ENCODE results near the gene ACP3. TPM values are rescaled to one million over a fixed set of nuclear protein-coding genes. Genes with fewer than 3 reads are reported as not detected.
"Not testable (repeated sequence)": the region's sequence is repeated elsewhere in the genome, so short reads cannot be mapped to it uniquely, and the experiment has no call there.

ACP3 gene
- total RNA-seq (2014; rRNA removed; shearing (Covaris generic)) = not detected in 2 replicates

GRCh38 chr3:132317229-132317948 lies at the start of gene ACP3:
TSS of gene ACP3 (plus strand) at chr3:132317407. CDS start at chr3:132317457, 50 bp downstream.
- no peak for DNase-seq (ENCODE audit: low spot score)
- in situ Hi-C loops (cut with HindIII; ENCODE audit: low sequenced_read_pairs) = no loop called here

GRCh38 chr3:132268956-132269355 lies 48.3 kb upstream of the ACP3 start:
- in situ Hi-C loops (cut with HindIII; ENCODE audit: low sequenced_read_pairs) = no loop called here
- peak; percentile 6 for DNase-seq (ENCODE audit: low spot score)

GRCh38 chr3:132273036-132273435 lies 44.2 kb upstream of the ACP3 start:
- DNase-seq (ENCODE audit: low spot score) = no peak
- in situ Hi-C loops (cut with HindIII; ENCODE audit: low sequenced_read_pairs) = no loop called here

- no peak for DNase-seq (ENCODE audit: low spot score)
- in situ Hi-C loops (cut with HindIII; ENCODE audit: low sequenced_read_pairs) = no loop called here
Measured at GRCh38 chr3:132276228-132276906, 40.8 kb upstream of the ACP3 start.

GRCh38 chr3:132279030-132279429 lies 38.2 kb upstream of the ACP3 start:
- DNase-seq (ENCODE audit: low spot score) = no peak
- in situ Hi-C loops (cut with HindIII; ENCODE audit: low sequenced_read_pairs) = no loop called here

- DNase-seq (ENCODE audit: low spot score) = peak; percentile 3
- in situ Hi-C loops (cut with HindIII; ENCODE audit: low sequenced_read_pairs) = no loop called here
Measured at GRCh38 chr3:132283440-132283839, 33.8 kb upstream of the ACP3 start.

GRCh38 chr3:132283916-132284405 lies 33.2 kb upstream of the ACP3 start:
- in situ Hi-C loops (cut with HindIII; ENCODE audit: low sequenced_read_pairs) = no loop called here
- no peak for DNase-seq (ENCODE audit: low spot score)

GRCh38 chr3:132284781-132285619 lies 32.2 kb upstream of the ACP3 start:
- no peak for DNase-seq (ENCODE audit: low spot score)
- in situ Hi-C loops (cut with HindIII; ENCODE audit: low sequenced_read_pairs) = no loop called here

GRCh38 chr3:132285620-132285945 lies 31.6 kb upstream of the ACP3 start:
- in situ Hi-C loops (cut with HindIII; ENCODE audit: low sequenced_read_pairs) = no loop called here
- DNase-seq (ENCODE audit: low spot score) = no peak

GRCh38 chr3:132286035-132286434 lies 31.2 kb upstream of the ACP3 start:
- in situ Hi-C loops (cut with HindIII; ENCODE audit: low sequenced_read_pairs) = no loop called here

GRCh38 chr3:132288357-132288756 lies 28.9 kb upstream of the ACP3 start:
- in situ Hi-C loops (cut with HindIII; ENCODE audit: low sequenced_read_pairs) = no loop called here
- no peak for DNase-seq (ENCODE audit: low spot score)

More at GRCh38 chr3:132286035-132286434, 31.2 kb upstream of the ACP3 start:
- DNase-seq (ENCODE audit: low spot score) = no peak

- DNase-seq (ENCODE audit: low spot score) = no peak
- in situ Hi-C loops (cut with HindIII; ENCODE audit: low sequenced_read_pairs) = no loop called here
Measured at GRCh38 chr3:132289316-132289715, 27.9 kb upstream of the ACP3 start.

- DNase-seq (ENCODE audit: low spot score) = no peak
- in situ Hi-C loops (cut with HindIII; ENCODE audit: low sequenced_read_pairs) = no loop called here
Measured at GRCh38 chr3:132290833-132291232, 26.4 kb upstream of the ACP3 start.

- no peak for DNase-seq (ENCODE audit: low spot score)
- in situ Hi-C loops (cut with HindIII; ENCODE audit: low sequenced_read_pairs) = no loop called here
Measured at GRCh38 chr3:132292042-132292441, 25.2 kb upstream of the ACP3 start.

GRCh38 chr3:132293251-132293650 lies 24.0 kb upstream of the ACP3 start:
- in situ Hi-C loops (cut with HindIII; ENCODE audit: low sequenced_read_pairs) = no loop called here
- no peak for DNase-seq (ENCODE audit: low spot score)

GRCh38 chr3:132294906-132295305 lies 22.3 kb upstream of the ACP3 start:
- in situ Hi-C loops (cut with HindIII; ENCODE audit: low sequenced_read_pairs) = no loop called here
- DNase-seq (ENCODE audit: low spot score) = no peak

GRCh38 chr3:132303336-132304201 lies 13.6 kb upstream of the ACP3 start:
- in situ Hi-C loops (cut with HindIII; ENCODE audit: low sequenced_read_pairs); DNase-seq (ENCODE audit: low spot score): not testable (repeated sequence)

GRCh38 chr3:132304351-132304750 lies 12.9 kb upstream of the ACP3 start:
- in situ Hi-C loops (cut with HindIII; ENCODE audit: low sequenced_read_pairs); DNase-seq (ENCODE audit: low spot score): not testable (repeated sequence)

- in situ Hi-C loops (cut with HindIII; ENCODE audit: low sequenced_read_pairs); DNase-seq (ENCODE audit: low spot score): not testable (repeated sequence)
Measured at GRCh38 chr3:132310057-132310456, 7.2 kb upstream of the ACP3 start.

Data from G401 (cell line).